ENCODE measurements around the gene TENM4.

The TENM4 gene

GRCh38 chr11:78630561-78631303, 810.1 kb downstream of the TENM4 start:
- DNase-seq (ENCODE audit: low read depth) = no peak
- H3K4me3 ChIP-seq (ENCODE audit: low read depth, low read length) = no peak overlapping the region
- TF ChIP-seq CTCF (IDR thresholded peaks at IDR 0.05; ENCODE audit: low read depth, low read length, missing control alignments) = no peak

DNA sequence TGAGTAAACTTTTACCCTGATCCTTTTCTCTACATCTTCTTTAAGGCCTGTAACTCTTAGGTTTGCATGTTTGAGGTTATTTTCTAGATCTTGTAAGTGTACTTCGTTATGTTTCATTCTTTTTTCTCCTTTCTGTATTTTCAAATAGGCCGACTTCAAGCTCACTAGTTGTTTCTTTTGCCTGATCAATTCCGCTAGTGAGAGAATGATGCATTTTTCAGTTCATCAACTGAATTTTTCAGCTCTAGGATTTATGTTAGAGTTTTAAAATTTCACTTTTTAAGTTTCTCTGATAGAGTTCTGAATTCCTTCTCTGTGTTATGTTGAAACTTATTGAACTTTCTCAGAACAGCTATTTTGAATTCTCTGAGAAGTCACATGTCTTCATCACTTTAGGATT, 810.7 kb downstream of the TENM4 start:
- TF ChIP-seq CTCF (IDR thresholded peaks at IDR 0.05; ENCODE audit: low read depth, low read length, missing control alignments) = no peak
- H3K4me3 ChIP-seq (ENCODE audit: low read depth, low read length) = no peak overlapping the region
- DNase-seq (ENCODE audit: low read depth) = no peak

GRCh38 chr11:78622666-78623065, 818.2 kb downstream of the TENM4 start:
- H3K4me3 ChIP-seq (ENCODE audit: low read depth, low read length) = no peak overlapping the region
- no peak for TF ChIP-seq CTCF (IDR thresholded peaks at IDR 0.05; ENCODE audit: low read depth, low read length, missing control alignments)
- DNase-seq (ENCODE audit: low read depth) = no peak

DNA sequence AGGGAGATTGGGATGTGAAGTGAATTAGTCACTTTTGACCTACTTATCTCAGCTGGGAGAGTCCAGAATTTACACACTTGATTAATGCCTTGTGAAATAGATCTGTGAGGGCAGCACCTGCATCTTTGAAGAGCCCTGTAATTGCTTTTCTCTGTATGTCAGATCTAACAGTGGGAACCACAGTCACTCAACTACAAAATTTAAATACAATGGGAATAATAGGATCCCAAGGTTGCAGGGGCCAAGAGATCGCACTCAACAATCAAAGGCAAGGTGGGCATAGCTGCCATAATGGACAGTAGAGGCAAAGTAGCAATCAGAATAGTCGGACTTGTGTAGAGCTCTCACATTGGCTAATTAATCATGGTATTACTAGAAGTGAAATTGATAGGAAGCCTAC, 820.7 kb downstream of the TENM4 start:
- no peak for DNase-seq (ENCODE audit: low read depth)
- TF ChIP-seq CTCF (IDR thresholded peaks at IDR 0.05; ENCODE audit: low read depth, low read length, missing control alignments) = no peak
- no peak overlapping the region for H3K4me3 ChIP-seq (ENCODE audit: low read depth, low read length)

GRCh38 chr11:78615724-78616123, 825.1 kb downstream of the TENM4 start:
- H3K4me3 ChIP-seq (ENCODE audit: low read depth, low read length) = no peak overlapping the region
- DNase-seq (ENCODE audit: low read depth) = no peak
- no peak for TF ChIP-seq CTCF (IDR thresholded peaks at IDR 0.05; ENCODE audit: low read depth, low read length, missing control alignments)

GRCh38 chr11:78613378-78613813, 827.4 kb downstream of the TENM4 start:
- no peak for TF ChIP-seq CTCF (IDR thresholded peaks at IDR 0.05; ENCODE audit: low read depth, low read length, missing control alignments)
- no peak for DNase-seq (ENCODE audit: low read depth)
- H3K4me3 ChIP-seq (ENCODE audit: low read depth, low read length) = no peak overlapping the region
